PFSK-1 (cell line): ENCODE data around the gene MARS2.

Experiments used
- FOXP2 ChIP-seq: optimal IDR thresholded peaks from 2 replicates; pipeline ENCODE3; 2011; ENCODE audit warnings: borderline replicate concordance, control low read depth, inconsistent platforms; ENCODE audit not compliant: insufficient read depth; ENCODE audit errors: extremely low read length, extremely low read depth
- POLR2AphosphoS5 ChIP-seq: IDR thresholded peaks from 2 replicates; pipeline ENCODE4 v1.6.1; 2012; ENCODE audit warnings: low read depth, mild to moderate bottlenecking, control low read depth, low read length, moderate library complexity
- REST ChIP-seq, 2 experiments: IDR thresholded peaks; 2 replicates each; pipeline versions ENCODE4 v1.6.1 to v1.8.0; 2011 to 2012; ENCODE audit warnings: low read depth in 2 of 2, low read length in 2 of 2, control low read depth in 1 of 2, inconsistent platforms in 1 of 2, mild to moderate bottlenecking in 1 of 2, moderate library complexity in 1 of 2; ENCODE audit not compliant: insufficient read depth in 1 of 2
- SIN3A ChIP-seq: IDR thresholded peaks from 2 replicates; pipeline ENCODE4 v1.6.1; 2012; ENCODE audit warnings: mild to moderate bottlenecking, low read length, moderate library complexity, borderline replicate concordance; ENCODE audit not compliant: insufficient read depth
- TAF1 ChIP-seq: IDR thresholded peaks from 2 replicates; pipeline ENCODE4 v1.6.1; 2012; ENCODE audit warnings: low read length, control low read depth, borderline replicate concordance; ENCODE audit not compliant: insufficient read depth

Gene MARS2

GRCh38 chr2:197677483-197677882, 27.7 kb upstream of the MARS2 start:
- no peak for TF ChIP-seq SIN3A
- TF ChIP-seq TAF1, result no peak
- TF ChIP-seq REST (IDR thresholded peaks at IDR 0.05; ENCODE audit: insufficient read depth in 1 of 2, low read depth in 2 of 2, low read length in 2 of 2), result no peak
- no peak for TF ChIP-seq POLR2AphosphoS5
- no peak for TF ChIP-seq FOXP2

GRCh38 chr2:197700960-197701359, 4.2 kb upstream of the MARS2 start:
- TF ChIP-seq TAF1 (no peak), SIN3A (no peak), REST (IDR thresholded peaks at IDR 0.05; ENCODE audit: insufficient read depth in 1 of 2, low read depth in 2 of 2, low read length in 2 of 2) (no peak), FOXP2 (no peak), POLR2AphosphoS5 (no peak)

- no peak for TF ChIP-seq FOXP2
- no peak for TF ChIP-seq REST (IDR thresholded peaks at IDR 0.05; ENCODE audit: insufficient read depth in 1 of 2, low read depth in 2 of 2, low read length in 2 of 2)
- TF ChIP-seq POLR2AphosphoS5, result no peak
- TF ChIP-seq SIN3A, result no peak
- TF ChIP-seq TAF1, result no peak
Observed at GRCh38 chr2:197704434-197705120, 592 bp upstream of the MARS2 start.

GRCh38 chr2:197705912-197706838, 1.0 kb downstream of the MARS2 start:
- no peak for TF ChIP-seq REST (IDR thresholded peaks at IDR 0.05; ENCODE audit: insufficient read depth in 1 of 2, low read depth in 2 of 2, low read length in 2 of 2)
- no peak for TF ChIP-seq POLR2AphosphoS5
- TF ChIP-seq SIN3A, result no peak
- TF ChIP-seq FOXP2, result no peak
- TF ChIP-seq TAF1, result no peak
